SJSA1 (cell line): ENCODE measurements around the gene CENPP. TPM values are rescaled to one million over a fixed set of nuclear protein-coding genes. Genes with fewer than 3 reads are reported as not detected.

Experiments used
- DNase-seq, 2 experiments: peaks; one replicate each; pipeline ENCODE4 v3.0.0-alpha.2; 2015 to 2020; ENCODE audit warnings: low spot score in 2 of 2, low read depth in 1 of 2
- H3K27ac ChIP-seq: fragments of 250-450 bp; sonication (Bioruptor Pico); 2 replicates; pipeline ENCODE4 v1.5.1; 2020; ENCODE audit warnings: mild to moderate bottlenecking, moderate library complexity
- H3K27me3 ChIP-seq: fragments of 250-450 bp; sonication (Bioruptor Pico); replicated peaks from 2 replicates; pipeline ENCODE4 v1.5.1; 2020; ENCODE audit warnings: mild to moderate bottlenecking, moderate library complexity
- H3K36me3 ChIP-seq: fragments of 250-450 bp; sonication (Bioruptor Pico); 2 replicates; pipeline ENCODE4 v1.5.1; 2020; ENCODE audit warnings: mild to moderate bottlenecking
- H3K4me1 ChIP-seq: fragments of 250-450 bp; sonication (Bioruptor Pico); replicated peaks from 2 replicates; pipeline ENCODE4 v1.6.1; 2021; ENCODE audit warnings: mild to moderate bottlenecking
- H3K4me3 ChIP-seq: fragments of 250-450 bp; sonication (Bioruptor Pico); 2 replicates; pipeline ENCODE4 v1.5.1; 2020; ENCODE audit warnings: mild to moderate bottlenecking
- H3K9me3 ChIP-seq: fragments of 250-450 bp; sonication (Bioruptor Pico); replicated peaks from 2 replicates; pipeline ENCODE4 v1.5.1; 2020; ENCODE audit warnings: mild to moderate bottlenecking
- total RNA-seq: library from RNA; depleted of rRNA; stranded (reverse); fragments of >200 nt; shearing (Covaris generic); gene quantifications from 2 replicates; pipeline ENCODE4 v1.2.3, GENCODE V29; 2014

CENPP gene
- total RNA-seq, 1 experiment from 2014 or later, result 11.0 TPM

- H3K27me3 ChIP-seq, result no peaks in the 10 kb centered on the region
- H3K36me3 ChIP-seq, result no peaks in the 10 kb centered on the region
- DNase-seq, result no peak
- no peaks in the 10 kb centered on the region for H3K4me1 ChIP-seq
- H3K27ac ChIP-seq, result no peak overlapping the region
- H3K4me3 ChIP-seq, result no peak overlapping the region
- H3K9me3 ChIP-seq, result no peaks in the 10 kb centered on the region
Observed at GRCh38 chr9:92432350-92432749, 106.6 kb downstream of the CENPP start.

GRCh38 chr9:92432972-92433548, 107.3 kb downstream of the CENPP start:
- Histone ChIP-seq H3K36me3 (no peaks in the 10 kb centered on the region), H3K4me3 (no peak overlapping the region), H3K4me1 (no peaks in the 10 kb centered on the region), H3K27me3 (no peaks in the 10 kb centered on the region), H3K9me3 (no peaks in the 10 kb centered on the region), H3K27ac (no peak overlapping the region)
- no peak for DNase-seq

DNA sequence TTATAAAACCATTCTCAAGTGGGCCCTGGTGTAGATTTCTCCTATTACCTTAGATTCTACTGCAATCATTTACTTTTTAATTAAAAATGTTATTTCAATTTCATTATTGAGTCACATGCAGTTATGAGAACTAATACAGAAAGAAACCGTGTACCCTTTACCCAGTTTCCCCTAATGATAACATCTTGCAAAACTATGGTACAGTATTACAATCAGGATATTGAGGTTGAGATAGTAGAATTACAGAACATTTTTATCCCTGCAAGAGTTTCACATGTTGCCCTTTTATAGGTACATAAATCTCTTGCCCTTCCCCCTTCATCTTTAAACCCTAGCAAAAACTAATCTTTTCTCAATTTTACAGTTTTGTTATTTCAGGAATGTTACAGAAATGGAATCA, 109.5 kb downstream of the CENPP start:
- no peak for DNase-seq
- no peak overlapping the region for H3K4me3 ChIP-seq
- no peaks in the 10 kb centered on the region for H3K36me3 ChIP-seq
- H3K27me3 ChIP-seq, result no peaks in the 10 kb centered on the region
- H3K27ac ChIP-seq, result no peak overlapping the region
- H3K4me1 ChIP-seq, result no peaks in the 10 kb centered on the region
- H3K9me3 ChIP-seq, result no peaks in the 10 kb centered on the region

DNA sequence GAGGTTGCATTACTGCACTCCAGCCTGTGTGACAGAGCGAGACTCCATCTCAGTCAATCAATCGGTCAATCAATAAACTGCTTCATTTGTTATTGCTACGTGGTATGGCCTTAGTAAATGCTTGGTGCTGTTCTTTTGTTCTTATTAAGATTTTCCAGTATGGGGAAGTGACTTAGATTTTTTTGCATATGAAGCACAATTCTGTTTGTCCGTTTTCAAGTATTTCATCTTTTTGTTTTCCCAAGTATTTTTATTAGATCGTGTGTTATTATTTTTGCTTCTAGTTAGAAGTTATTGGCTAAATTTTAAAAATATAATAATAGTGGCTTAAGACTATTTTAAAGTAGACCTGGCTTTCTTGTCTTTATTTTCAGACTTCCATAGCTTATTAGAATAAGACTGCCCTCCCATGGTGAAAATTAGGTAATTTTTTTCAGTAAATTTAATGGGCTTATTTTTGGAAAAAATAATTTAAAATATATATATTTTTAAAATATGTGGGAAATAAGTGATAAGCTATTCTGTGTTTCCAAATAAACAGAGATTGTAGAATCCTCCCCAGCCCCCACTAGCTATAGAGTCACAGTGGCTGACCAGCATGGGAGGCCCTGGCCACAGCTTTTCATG, 113.3 kb downstream of the CENPP start:
- Histone ChIP-seq H3K27ac (no peak overlapping the region), H3K4me3 (no peak overlapping the region), H3K4me1 (no peaks in the 10 kb centered on the region), H3K9me3 (no peaks in the 10 kb centered on the region), H3K27me3 (no peaks in the 10 kb centered on the region), H3K36me3 (no peaks in the 10 kb centered on the region)
- DNase-seq, result no peak

GRCh38 chr9:92439921-92440750, 114.4 kb downstream of the CENPP start:
- Histone ChIP-seq H3K36me3 (no peaks in the 10 kb centered on the region), H3K27ac (no peak overlapping the region), H3K9me3 (no peaks in the 10 kb centered on the region), H3K4me3 (no peak overlapping the region), H3K27me3 (no peaks in the 10 kb centered on the region), H3K4me1 (no peaks in the 10 kb centered on the region)
- DNase-seq, result no peak

- no peaks in the 10 kb centered on the region for H3K27me3 ChIP-seq
- H3K27ac ChIP-seq, result no peak overlapping the region
- no peak overlapping the region for H3K4me3 ChIP-seq
- no peaks in the 10 kb centered on the region for H3K36me3 ChIP-seq
- H3K4me1 ChIP-seq, result no peaks in the 10 kb centered on the region
- no peak for DNase-seq
- H3K9me3 ChIP-seq, result no peaks in the 10 kb centered on the region
Observed at GRCh38 chr9:92440751-92441046, 114.9 kb downstream of the CENPP start.

GRCh38 chr9:92444841-92445240, 119.1 kb downstream of the CENPP start:
- H3K27me3 ChIP-seq, result no peaks in the 10 kb centered on the region
- H3K4me3 ChIP-seq, result no peak overlapping the region
- no peak overlapping the region for H3K27ac ChIP-seq
- H3K9me3 ChIP-seq, result no peaks in the 10 kb centered on the region
- no peaks in the 10 kb centered on the region for H3K36me3 ChIP-seq
- no peak for DNase-seq
- H3K4me1 ChIP-seq, result no peaks in the 10 kb centered on the region

DNA sequence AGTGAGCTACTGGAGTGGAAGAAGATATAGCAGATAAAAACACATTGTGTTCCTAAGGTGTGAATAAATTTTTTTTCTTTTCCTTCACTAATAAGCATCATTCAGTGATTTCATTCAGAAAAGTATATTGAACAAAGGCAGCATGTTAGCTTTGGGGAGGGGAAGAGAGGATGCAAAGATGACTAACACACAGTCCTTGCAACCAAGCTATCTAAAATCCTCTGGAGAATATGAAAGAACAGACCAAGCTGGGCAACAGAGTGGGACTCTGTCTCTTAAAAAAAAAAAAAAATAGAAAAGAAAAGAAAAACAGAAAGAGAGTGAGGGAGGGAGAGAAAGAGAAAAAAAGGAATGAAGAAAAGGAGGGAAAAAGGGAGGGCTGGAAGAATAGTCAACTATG, 120.8 kb downstream of the CENPP start:
- no peak overlapping the region for H3K27ac ChIP-seq
- no peaks in the 10 kb centered on the region for H3K36me3 ChIP-seq
- no peaks in the 10 kb centered on the region for H3K27me3 ChIP-seq
- no peak overlapping the region for H3K4me3 ChIP-seq
- H3K9me3 ChIP-seq, result no peaks in the 10 kb centered on the region
- H3K4me1 ChIP-seq, result no peaks in the 10 kb centered on the region
- no peak for DNase-seq

DNA sequence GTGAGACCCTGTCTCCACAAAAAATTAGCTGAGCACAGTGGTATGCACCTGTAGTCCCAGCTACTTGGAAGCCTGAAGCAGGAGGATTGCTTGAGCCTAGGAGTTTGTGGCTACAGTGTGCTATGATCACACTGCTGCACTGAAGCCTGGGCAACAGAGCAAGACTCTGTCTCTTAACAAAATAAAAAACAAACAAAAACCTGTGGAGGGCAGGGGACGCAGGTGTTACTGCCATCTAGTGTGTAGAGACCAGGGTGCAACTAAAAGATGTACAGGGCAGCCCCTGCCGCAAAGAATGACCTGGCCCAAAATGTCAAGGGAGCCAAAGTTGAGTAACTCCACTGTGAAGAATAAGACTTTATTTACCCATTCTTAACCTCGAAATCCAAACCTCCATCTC, 129.5 kb downstream of the CENPP start:
- Histone ChIP-seq H3K27me3 (no peaks in the 10 kb centered on the region), H3K27ac (no peak overlapping the region), H3K4me1 (no peaks in the 10 kb centered on the region), H3K4me3 (no peak overlapping the region), H3K9me3 (no peaks in the 10 kb centered on the region), H3K36me3 (no peaks in the 10 kb centered on the region)
- no peak for DNase-seq

GRCh38 chr9:92457576-92457975, 131.8 kb downstream of the CENPP start:
- Histone ChIP-seq H3K4me1 (no peaks in the 10 kb centered on the region), H3K9me3 (no peaks in the 10 kb centered on the region), H3K27me3 (no peaks in the 10 kb centered on the region), H3K4me3 (no peak overlapping the region), H3K27ac (no peak overlapping the region), H3K36me3 (no peaks in the 10 kb centered on the region)
- DNase-seq, result no peak

- Histone ChIP-seq H3K36me3 (no peaks in the 10 kb centered on the region), H3K27me3 (no peaks in the 10 kb centered on the region), H3K9me3 (no peaks in the 10 kb centered on the region), H3K4me3 (no peak overlapping the region), H3K4me1 (peaks cover 16% of the 10 kb centered on the region), H3K27ac (no peak overlapping the region)
- DNase-seq, result no peak
Observed at GRCh38 chr9:92463387-92463786, 137.6 kb downstream of the CENPP start.

GRCh38 chr9:92463984-92464383, 138.2 kb downstream of the CENPP start:
- H3K4me3 ChIP-seq, result no peak overlapping the region
- H3K27ac ChIP-seq, result peak overlapping the region; percentile 22; the same call in 1 of the 2 replicates
- H3K27me3 ChIP-seq, result no peaks in the 10 kb centered on the region

GRCh38 chr9:92467041-92467440, 141.3 kb downstream of the CENPP start:
- DNase-seq, result no peak
- no peaks in the 10 kb centered on the region for H3K9me3 ChIP-seq
- no peak overlapping the region for H3K4me3 ChIP-seq
- no peaks in the 10 kb centered on the region for H3K27me3 ChIP-seq
- peaks cover 16% of the 10 kb centered on the region for H3K4me1 ChIP-seq
- no peaks in the 10 kb centered on the region for H3K36me3 ChIP-seq
- H3K27ac ChIP-seq, result no peak overlapping the region

More at GRCh38 chr9:92463984-92464383, 138.2 kb downstream of the CENPP start:
- H3K36me3 ChIP-seq, result no peaks in the 10 kb centered on the region
- H3K9me3 ChIP-seq, result no peaks in the 10 kb centered on the region
- DNase-seq, result peak in 1 of 2 experiments; percentile 34
- peaks cover 16% of the 10 kb centered on the region for H3K4me1 ChIP-seq

GRCh38 chr9:92467511-92467910, 141.8 kb downstream of the CENPP start:
- H3K4me1 ChIP-seq, result peaks cover 16% of the 10 kb centered on the region
- no peaks in the 10 kb centered on the region for H3K9me3 ChIP-seq
- DNase-seq, result no peak
- no peaks in the 10 kb centered on the region for H3K27me3 ChIP-seq
- H3K27ac ChIP-seq, result no peak overlapping the region
- H3K36me3 ChIP-seq, result no peaks in the 10 kb centered on the region
- no peak overlapping the region for H3K4me3 ChIP-seq
